Epithelial cell of proximal tubule (primary cell): ENCODE data around the gene NCS1. TPM values are rescaled to one million over a fixed set of nuclear protein-coding genes. Genes with fewer than 3 reads are reported as not detected.

Source experiments
- DNase-seq: peaks from one replicate; pipeline ENCODE4 v3.0.0-alpha.2; 2011; ENCODE audit warnings: low read depth
- H3K4me3 ChIP-seq: 2 replicates; pipeline ENCODE4 v1.5.1; 2011; ENCODE audit warnings: low read depth, mild to moderate bottlenecking, low read length
- CTCF ChIP-seq: conservative IDR thresholded peaks from 2 replicates; pipeline ENCODE4 v1.5.1; 2012; ENCODE audit warnings: low read depth, mild to moderate bottlenecking, low read length
- total RNA-seq: library from RNA; depleted of rRNA; stranded (reverse); fragments of >200 nt; gene quantifications from 2 replicates; pipeline ENCODE4 v1.2.3, GENCODE V29; 2015

The NCS1 gene
- total RNA-seq, 1 donor from 2014 or later = 48.8 TPM

DNA sequence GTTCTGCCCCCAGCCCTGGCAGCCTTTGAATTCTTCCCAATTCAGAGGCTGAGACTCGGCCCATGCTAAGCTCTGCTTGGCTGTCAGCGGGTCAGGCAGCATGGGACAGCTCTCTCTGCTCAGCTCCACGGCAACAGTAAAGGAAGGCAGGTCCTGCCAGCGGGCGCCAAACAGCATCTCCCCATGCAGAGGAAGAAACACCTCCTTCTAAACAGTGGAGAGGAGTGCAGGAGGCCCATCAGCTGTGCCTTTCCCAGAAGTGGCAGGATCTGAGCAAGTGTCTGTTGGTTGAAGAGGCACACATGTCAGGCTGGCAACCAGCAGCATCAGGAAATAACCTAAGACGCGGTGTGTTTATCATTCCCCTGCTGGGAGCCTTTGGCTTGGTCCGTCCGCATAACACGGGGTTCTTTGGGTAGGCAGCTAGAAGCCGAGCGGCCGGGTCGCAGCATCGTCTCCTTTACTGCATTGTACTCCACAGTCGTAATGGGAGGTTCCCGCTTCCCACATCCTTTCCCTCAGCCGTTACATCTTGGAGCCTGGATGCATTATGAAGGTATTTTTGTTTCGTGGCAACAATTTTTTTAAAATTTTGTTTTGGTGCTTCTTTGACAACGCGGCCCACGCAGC lies 42.7 kb upstream of the NCS1 start:
- H3K4me3 ChIP-seq = no peak overlapping the region
- no peak for DNase-seq
- no peak for TF ChIP-seq CTCF

DNA sequence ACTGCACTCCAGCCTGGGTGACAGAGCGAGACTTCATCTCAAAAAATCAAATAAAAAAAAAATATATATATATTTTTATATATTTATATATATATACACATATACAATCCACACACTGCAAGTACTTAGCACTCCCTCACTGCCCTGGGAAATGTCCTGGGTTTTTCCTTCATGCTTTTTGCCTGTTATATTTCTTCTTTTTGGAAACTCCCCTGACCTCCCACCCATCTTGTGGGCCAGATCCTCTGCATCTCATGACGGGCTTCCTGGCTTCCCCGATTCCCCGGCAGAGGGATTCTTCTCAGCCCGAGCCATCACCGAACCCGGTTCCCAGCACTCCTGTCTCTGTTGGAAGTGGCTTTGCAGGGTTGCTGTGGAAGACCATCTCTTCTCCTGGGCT lies 39.5 kb upstream of the NCS1 start:
- no peak overlapping the region for H3K4me3 ChIP-seq
- no peak for TF ChIP-seq CTCF
- DNase-seq = no peak

DNA sequence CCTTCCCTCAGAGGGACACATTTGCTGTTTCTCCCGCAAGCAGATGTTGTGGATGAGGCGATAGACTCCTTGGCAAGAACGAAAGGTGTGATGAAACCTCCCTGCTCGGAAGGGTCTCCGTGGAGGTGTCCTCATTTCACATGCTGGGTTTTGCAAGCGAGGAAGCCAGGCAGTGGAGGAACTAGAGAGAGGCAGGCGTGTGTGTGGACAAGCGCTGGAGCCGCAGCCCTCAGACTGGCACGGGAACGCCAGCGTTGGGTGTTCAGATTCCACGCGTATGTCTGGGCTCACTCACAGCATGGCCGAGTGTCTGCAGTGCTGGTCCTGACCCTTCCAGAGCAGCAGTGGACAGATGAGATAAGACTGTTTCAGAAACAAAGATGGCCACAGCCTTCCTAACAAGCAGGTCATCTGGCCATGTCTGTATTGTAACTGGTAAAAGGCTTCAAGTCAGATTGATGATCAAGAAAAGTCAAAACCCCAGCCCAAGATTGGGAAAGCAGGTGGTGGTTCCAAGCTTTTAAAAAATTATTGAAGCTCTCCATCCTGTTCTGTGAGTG lies 35.0 kb upstream of the NCS1 start:
- DNase-seq = no peak
- no peak overlapping the region for H3K4me3 ChIP-seq
- no peak for TF ChIP-seq CTCF

DNA sequence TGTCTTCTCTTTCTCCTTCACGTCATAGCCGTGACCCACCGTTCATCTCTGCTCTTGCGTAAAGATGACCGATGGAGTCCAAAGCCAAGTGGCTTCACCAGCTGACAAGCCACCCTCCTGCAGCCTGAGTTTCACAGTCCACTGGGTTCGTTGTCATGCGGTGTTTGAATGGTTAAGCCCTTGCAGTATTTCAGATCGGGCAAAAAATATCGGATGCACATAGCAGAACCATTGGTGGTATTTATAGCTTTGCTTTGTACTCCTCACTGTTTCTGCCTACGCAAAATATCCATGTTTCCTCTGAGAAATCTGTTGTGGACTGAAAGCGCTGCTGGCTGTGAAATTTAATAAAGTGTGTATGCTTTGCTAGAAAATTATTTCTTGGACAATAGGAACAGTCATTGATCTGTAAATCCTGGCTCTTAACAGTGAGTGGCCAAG lies 34.5 kb upstream of the NCS1 start:
- no peak overlapping the region for H3K4me3 ChIP-seq
- no peak for DNase-seq
- no peak for TF ChIP-seq CTCF

DNA sequence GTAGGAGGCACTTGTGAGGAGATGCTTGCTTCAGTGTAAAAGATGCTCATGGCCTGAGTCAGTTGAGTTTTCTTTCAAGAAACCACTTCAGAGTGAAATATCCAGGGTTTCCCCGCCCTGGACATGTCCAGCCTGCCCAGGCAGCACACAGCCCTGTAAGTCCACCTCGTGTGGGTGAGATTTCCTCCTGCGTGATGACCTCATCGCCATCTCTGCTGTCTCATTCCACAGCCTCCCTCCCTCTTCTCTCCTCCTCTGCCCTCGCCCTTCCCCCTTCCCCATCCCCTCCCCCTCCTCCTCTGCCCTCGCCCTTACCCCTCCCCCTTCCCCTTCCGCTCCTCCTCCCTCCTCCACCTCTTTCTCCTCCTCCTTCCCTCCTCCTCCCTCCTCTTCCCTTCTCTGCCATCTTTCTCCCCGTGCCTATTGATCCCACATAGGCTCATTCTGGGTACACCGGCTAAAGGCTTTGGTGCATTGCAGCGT lies 34.0 kb upstream of the NCS1 start:
- TF ChIP-seq CTCF = no peak
- H3K4me3 ChIP-seq = no peak overlapping the region
- no peak for DNase-seq

DNA sequence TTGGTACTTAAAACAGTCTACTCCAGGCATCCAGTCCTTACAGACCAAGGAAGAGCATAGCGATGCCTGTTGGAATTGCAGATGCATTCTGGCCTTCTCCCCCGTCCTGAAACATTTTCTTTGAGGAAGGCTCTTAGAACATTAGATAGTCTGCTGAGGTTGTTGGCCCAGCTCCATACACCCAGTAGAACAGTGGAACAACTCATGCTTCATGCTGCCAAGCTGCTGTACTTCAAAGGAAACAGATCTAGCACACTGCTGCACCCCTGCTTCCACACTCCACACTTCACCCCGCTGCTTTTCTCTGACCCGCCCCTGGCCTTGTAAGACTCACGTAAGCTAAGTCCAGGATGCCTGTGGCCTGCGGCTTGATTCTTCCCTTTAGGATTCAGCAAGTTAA lies 33.4 kb upstream of the NCS1 start:
- H3K4me3 ChIP-seq = no peak overlapping the region
- TF ChIP-seq CTCF = no peak
- no peak for DNase-seq

DNA sequence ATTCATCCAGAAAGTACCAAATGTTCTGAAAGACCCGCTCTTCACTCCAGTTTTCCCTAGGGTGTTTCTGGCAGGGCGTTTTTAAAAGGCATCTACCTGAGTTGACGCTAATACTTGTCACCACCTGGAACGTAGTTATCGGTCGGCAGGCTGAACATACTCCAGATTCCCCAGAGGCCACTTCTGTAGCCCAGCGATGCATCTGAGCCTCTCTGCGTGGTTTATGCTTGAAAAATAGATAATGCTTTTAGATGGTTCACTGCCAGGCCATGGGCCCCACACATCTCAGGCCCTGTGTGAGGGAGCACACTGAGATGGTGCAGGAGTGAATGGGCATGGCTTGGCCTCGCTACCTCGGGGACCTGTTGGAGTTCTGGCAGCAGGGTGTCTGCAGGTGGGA lies 33.0 kb upstream of the NCS1 start:
- H3K4me3 ChIP-seq = no peak overlapping the region
- TF ChIP-seq CTCF = no peak
- no peak for DNase-seq
